ENCODE results near the gene HIRA. TPM values are rescaled to one million over a fixed set of nuclear protein-coding genes. Genes with fewer than 3 reads are reported as not detected.

Gene HIRA
- total RNA-seq, 2 experiments from 2014 or later = 45.0 to 51.2 TPM

- no peak overlapping the region for H3K4me3 Mint-ChIP-seq
- H3K36me3 Mint-ChIP-seq (ENCODE audit: low read depth) = peaks cover 46% of the 10 kb centered on the region
- H3K9me3 Mint-ChIP-seq = no peaks in the 10 kb centered on the region
- ChIA-PET POLR2A (no interaction called here), CTCF (interaction anchor here (0.8 kb wide), 1 partner anchor 12 kb away, joined by 3 read pairs; no protein-coding TSS in a partner anchor)
- no peak for DNase-seq
- H3K27me3 Mint-ChIP-seq = no peaks in the 10 kb centered on the region
- no peaks in the 10 kb centered on the region for H3K4me1 Mint-ChIP-seq
- H3K27ac Mint-ChIP-seq = no peak overlapping the region
Observed at GRCh38 chr22:19359554-19360299, 71.8 kb downstream of the HIRA start.

- H3K36me3 Mint-ChIP-seq (ENCODE audit: low read depth) = peaks cover 44% of the 10 kb centered on the region
- CTCF ChIA-PET = interaction anchor here (0.8 kb wide), 1 partner anchor 13 kb away, joined by 3 read pairs; no protein-coding TSS in a partner anchor
Observed at GRCh38 chr22:19358703-19359553, 72.6 kb downstream of the HIRA start.

GRCh38 chr22:19358195-19358594 is 73.3 kb downstream of the HIRA start:
- no peaks in the 10 kb centered on the region for H3K4me1 Mint-ChIP-seq
- no peaks in the 10 kb centered on the region for H3K27me3 Mint-ChIP-seq
- DNase-seq = no peak
- H3K9me3 Mint-ChIP-seq = no peaks in the 10 kb centered on the region
- H3K27ac Mint-ChIP-seq = no peak overlapping the region
- H3K4me3 Mint-ChIP-seq = no peak overlapping the region
- CTCF ChIA-PET = no interaction called here
- POLR2A ChIA-PET = no interaction called here
- H3K36me3 Mint-ChIP-seq (ENCODE audit: low read depth) = peaks cover 43% of the 10 kb centered on the region

More at GRCh38 chr22:19358703-19359553, 72.6 kb downstream of the HIRA start:
- no peak for DNase-seq
- H3K27ac Mint-ChIP-seq = no peak overlapping the region
- no peaks in the 10 kb centered on the region for H3K27me3 Mint-ChIP-seq
- H3K4me1 Mint-ChIP-seq = no peaks in the 10 kb centered on the region
- POLR2A ChIA-PET = no interaction called here
- no peak overlapping the region for H3K4me3 Mint-ChIP-seq
- H3K9me3 Mint-ChIP-seq = no peaks in the 10 kb centered on the region

GRCh38 chr22:19357270-19358105 is 74.0 kb downstream of the HIRA start:
- Mint-ChIP-seq H3K27ac (no peak overlapping the region), H3K4me1 (no peaks in the 10 kb centered on the region), H3K9me3 (no peaks in the 10 kb centered on the region), H3K4me3 (no peak overlapping the region), H3K36me3 (ENCODE audit: low read depth) (peaks cover 43% of the 10 kb centered on the region), H3K27me3 (no peaks in the 10 kb centered on the region)
- ChIA-PET CTCF (no interaction called here), POLR2A (no interaction called here)
- DNase-seq = no peak

- POLR2A ChIA-PET = no interaction called here
- H3K27me3 Mint-ChIP-seq = no peaks in the 10 kb centered on the region
- CTCF ChIA-PET = no interaction called here
- H3K9me3 Mint-ChIP-seq = no peaks in the 10 kb centered on the region
- no peaks in the 10 kb centered on the region for H3K4me1 Mint-ChIP-seq
- no peak overlapping the region for H3K4me3 Mint-ChIP-seq
- no peak for DNase-seq
- peak overlapping the region; percentile 61 for H3K27ac Mint-ChIP-seq
- peaks cover 43% of the 10 kb centered on the region for H3K36me3 Mint-ChIP-seq (ENCODE audit: low read depth)
Observed at GRCh38 chr22:19356708-19357269, 74.7 kb downstream of the HIRA start.

GRCh38 chr22:19355413-19356157 is 75.9 kb downstream of the HIRA start:
- no peak overlapping the region for H3K4me3 Mint-ChIP-seq
- POLR2A ChIA-PET = no interaction called here
- no peak for DNase-seq
- H3K27me3 Mint-ChIP-seq = no peaks in the 10 kb centered on the region
- CTCF ChIA-PET = no interaction called here
- H3K9me3 Mint-ChIP-seq = no peaks in the 10 kb centered on the region
- H3K27ac Mint-ChIP-seq = no peak overlapping the region
- no peaks in the 10 kb centered on the region for H3K4me1 Mint-ChIP-seq
- H3K36me3 Mint-ChIP-seq (ENCODE audit: low read depth) = peaks cover 44% of the 10 kb centered on the region

GRCh38 chr22:19354201-19354600 is 77.3 kb downstream of the HIRA start:
- CTCF ChIA-PET = interaction anchor here (0.5 to 1.4 kb wide), 3 partner anchors 21 to 41 kb away, joined by 3 to 6 read pairs (median 3); no protein-coding TSS in a partner anchor
- no peak overlapping the region for H3K27ac Mint-ChIP-seq

GRCh38 chr22:19353363-19354131 is 78.0 kb downstream of the HIRA start:
- Mint-ChIP-seq H3K4me1 (no peaks in the 10 kb centered on the region), H3K36me3 (ENCODE audit: low read depth) (peaks cover 46% of the 10 kb centered on the region), H3K27me3 (no peaks in the 10 kb centered on the region), H3K9me3 (no peaks in the 10 kb centered on the region), H3K4me3 (no peak overlapping the region), H3K27ac (no peak overlapping the region)
- no peak for DNase-seq
- POLR2A ChIA-PET = no interaction called here
- CTCF ChIA-PET = interaction anchor here (0.5 to 1.4 kb wide), 4 partner anchors 12 to 41 kb away, joined by 3 to 6 read pairs (median 3); no protein-coding TSS in a partner anchor

More at GRCh38 chr22:19354201-19354600, 77.3 kb downstream of the HIRA start:
- POLR2A ChIA-PET = no interaction called here
- Mint-ChIP-seq H3K4me3 (no peak overlapping the region), H3K4me1 (no peaks in the 10 kb centered on the region), H3K27me3 (no peaks in the 10 kb centered on the region), H3K36me3 (ENCODE audit: low read depth) (peaks cover 48% of the 10 kb centered on the region), H3K9me3 (no peaks in the 10 kb centered on the region)
- DNase-seq = no peak

- no peaks in the 10 kb centered on the region for H3K27me3 Mint-ChIP-seq
- no peak for DNase-seq
- H3K9me3 Mint-ChIP-seq = no peaks in the 10 kb centered on the region
- POLR2A ChIA-PET = no interaction called here
- H3K4me1 Mint-ChIP-seq = no peaks in the 10 kb centered on the region
- H3K36me3 Mint-ChIP-seq (ENCODE audit: low read depth) = peaks cover 43% of the 10 kb centered on the region
- CTCF ChIA-PET = interaction anchor here (0.6 kb wide), 1 partner anchor 11 kb away, joined by 3 read pairs; no protein-coding TSS in a partner anchor
- H3K4me3 Mint-ChIP-seq = no peak overlapping the region
- H3K27ac Mint-ChIP-seq = no peak overlapping the region
Observed at GRCh38 chr22:19352766-19353165, 78.8 kb downstream of the HIRA start.

- POLR2A ChIA-PET = no interaction called here
- Mint-ChIP-seq H3K9me3 (no peaks in the 10 kb centered on the region), H3K27me3 (no peaks in the 10 kb centered on the region), H3K4me1 (no peaks in the 10 kb centered on the region), H3K36me3 (ENCODE audit: low read depth) (peaks cover 45% of the 10 kb centered on the region), H3K4me3 (no peak overlapping the region), H3K27ac (no peak overlapping the region)
- DNase-seq = no peak
- CTCF ChIA-PET = no interaction called here
Observed at GRCh38 chr22:19352217-19352616, 79.3 kb downstream of the HIRA start.

GRCh38 chr22:19351604-19352003 is 79.9 kb downstream of the HIRA start:
- POLR2A ChIA-PET = no interaction called here
- H3K36me3 Mint-ChIP-seq (ENCODE audit: low read depth) = peaks cover 46% of the 10 kb centered on the region
- no peak overlapping the region for H3K27ac Mint-ChIP-seq

More at GRCh38 chr22:19351604-19352003, 79.9 kb downstream of the HIRA start:
- no peaks in the 10 kb centered on the region for H3K27me3 Mint-ChIP-seq
- CTCF ChIA-PET = no interaction called here
- no peaks in the 10 kb centered on the region for H3K4me1 Mint-ChIP-seq
- no peak overlapping the region for H3K4me3 Mint-ChIP-seq
- H3K9me3 Mint-ChIP-seq = no peaks in the 10 kb centered on the region
- DNase-seq = no peak
